Caco-2 (cell line): ENCODE results near the gene CHML. TPM values are rescaled to one million over a fixed set of nuclear protein-coding genes. Genes with fewer than 3 reads are reported as not detected.

ENCODE experiments used
- BruUV-seq: library from RNA; stranded (reverse); fragments of 400-500 nt; replicated peaks from 2 replicates; lab custom pipeline; 2021; lab: Mats Ljungman, UMichigan
- CTCF ChIA-PET: fragments of 300-600 bp; sonication (Branson Sonifier 250); formaldehyde crosslinking; loops from one replicate; lab custom pipeline; 2022; ENCODE audit warnings: antibody characterized with exemption; lab: Charles Lee
- POLR2A ChIA-PET: fragments of 300-600 bp; sonication (Branson Sonifier 250); formaldehyde crosslinking; loops from one replicate; lab custom pipeline; 2022; ENCODE audit warnings: antibody characterized with exemption; lab: Charles Lee
- DNase-seq, 2 experiments: peaks; one replicate each; pipeline versions ENCODE4 v3.0.0 to v3.0.0-alpha.2; 2020 to 2022
- H3K27me3 ChIP-seq: replicated peaks from 2 replicates; pipeline ENCODE4 v1.6.0; 2011; ENCODE audit warnings: low read length; ENCODE audit not compliant: control insufficient read depth, insufficient read depth
- H3K36me3 ChIP-seq: 2 replicates; pipeline ENCODE4 v1.5.1; 2011; ENCODE audit warnings: low read length; ENCODE audit not compliant: control insufficient read depth, insufficient read depth
- H3K4me1 ChIP-seq: fragments of 250-450 bp; sonication (Bioruptor Pico); 2 replicates; pipeline ENCODE4 v1.5.1; 2020; ENCODE audit warnings: mild to moderate bottlenecking
- H3K4me3 ChIP-seq: 2 replicates; pipeline ENCODE4 v1.5.1; 2011; ENCODE audit warnings: low read depth, mild to moderate bottlenecking, control low read depth, low read length
- H3K9me3 ChIP-seq: fragments of 250-450 bp; sonication (Bioruptor Pico); 2 replicates; pipeline ENCODE4 v1.5.1; 2020; ENCODE audit warnings: mild to moderate bottlenecking, moderate library complexity
- H3K27ac Mint-ChIP-seq: one replicate; pipeline ENCODE4 v1.8.0; 2022; ENCODE audit warnings: mixed read lengths; ENCODE audit not compliant: unreplicated experiment
- H3K27me3 Mint-ChIP-seq: one replicate; pipeline ENCODE4 v1.8.0; 2022; ENCODE audit warnings: mixed read lengths; ENCODE audit not compliant: insufficient read depth, unreplicated experiment
- H3K36me3 Mint-ChIP-seq: one replicate; pipeline ENCODE4 v1.8.0; 2022; ENCODE audit warnings: mild to moderate bottlenecking, mixed read lengths; ENCODE audit not compliant: insufficient read depth, unreplicated experiment
- H3K4me1 Mint-ChIP-seq: one replicate; pipeline ENCODE4 v1.8.0; 2022; ENCODE audit warnings: low read depth, mixed read lengths; ENCODE audit not compliant: unreplicated experiment
- H3K4me3 Mint-ChIP-seq: one replicate; pipeline ENCODE4 v1.8.0; 2022; ENCODE audit warnings: mild to moderate bottlenecking, moderate library complexity, mixed read lengths; ENCODE audit not compliant: unreplicated experiment
- H3K9me3 Mint-ChIP-seq: one replicate; pipeline ENCODE4 v1.8.0; 2022; ENCODE audit warnings: mixed read lengths; ENCODE audit not compliant: unreplicated experiment
- intact Hi-C: fragments of 100-400 bp; cut with micrococcal nuclease; formaldehyde crosslinking; loops from one replicate; pipeline ENCODE4 v1.10.0; 2022; ENCODE audit not compliant: unreplicated experiment
- total RNA-seq: library from RNA; stranded (reverse); gene quantifications from 2 replicates; pipeline ENCODE4 v1.2.3, GENCODE V29; 2022
- TF ChIP-seq, protein P1 (sequence below), 2 experiments: fragments of 200-600 bp in 1 of 2; IDR thresholded peaks; 1 replicate in 1 of 2; 2 replicates in 1 of 2; pipeline versions ENCODE4 v1.5.1 to v1.8.0; 2011 to 2022; ENCODE audit warnings: antibody characterized with exemption in 1 of 2, control low read depth in 1 of 2, inconsistent platforms in 1 of 2, low read depth in 1 of 2, low read length in 1 of 2, mild to moderate bottlenecking in 1 of 2, moderate library complexity in 1 of 2; ENCODE audit not compliant: insufficient read depth in 1 of 2, severe bottlenecking in 1 of 2, unreplicated experiment in 1 of 2

Gene CHML
- total RNA-seq, 1 experiment from 2014 or later = 29.2 TPM

DNA sequence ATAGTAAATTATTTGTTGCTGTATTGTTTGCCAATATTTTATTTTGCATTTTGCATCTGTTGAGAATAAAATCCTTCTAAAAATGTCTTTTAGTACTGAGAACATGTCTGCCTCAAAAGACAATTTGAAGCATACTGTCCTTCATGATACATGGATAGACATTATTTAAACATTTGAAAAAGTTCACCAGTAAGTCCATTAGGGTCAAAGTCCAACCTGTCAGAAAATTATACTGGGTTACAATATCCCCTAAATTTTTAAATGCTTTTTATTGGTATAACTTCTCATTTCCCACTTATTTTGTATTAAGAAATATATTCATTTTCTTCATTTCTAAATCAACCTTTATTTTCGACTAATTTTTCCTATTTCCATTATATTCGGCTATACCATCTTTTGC, 9.3 kb downstream of the CHML start:
- Histone ChIP-seq H3K4me3 (no peak overlapping the region), H3K9me3 (peaks cover 3% of the 10 kb centered on the region; the same call in 1 of the 2 replicates), H3K4me1 (peaks cover 17% of the 10 kb centered on the region), H3K36me3 (peaks cover 1% of the 10 kb centered on the region; the same call in 1 of the 2 replicates), H3K27me3 (no peaks in the 10 kb centered on the region)
- Mint-ChIP-seq H3K27me3 (no peaks in the 10 kb centered on the region), H3K4me3 (no peak overlapping the region), H3K27ac (no peak overlapping the region), H3K36me3 (peaks cover 34% of the 10 kb centered on the region), H3K9me3 (peaks cover 10% of the 10 kb centered on the region), H3K4me1 (peaks cover 18% of the 10 kb centered on the region)
- POLR2A ChIA-PET = no interaction called here
- BruUV-seq = no TSS peak
- no peak for DNase-seq
- CTCF ChIA-PET = no interaction called here
- intact Hi-C loops = no loop called here
- TF ChIP-seq, protein P1, sequence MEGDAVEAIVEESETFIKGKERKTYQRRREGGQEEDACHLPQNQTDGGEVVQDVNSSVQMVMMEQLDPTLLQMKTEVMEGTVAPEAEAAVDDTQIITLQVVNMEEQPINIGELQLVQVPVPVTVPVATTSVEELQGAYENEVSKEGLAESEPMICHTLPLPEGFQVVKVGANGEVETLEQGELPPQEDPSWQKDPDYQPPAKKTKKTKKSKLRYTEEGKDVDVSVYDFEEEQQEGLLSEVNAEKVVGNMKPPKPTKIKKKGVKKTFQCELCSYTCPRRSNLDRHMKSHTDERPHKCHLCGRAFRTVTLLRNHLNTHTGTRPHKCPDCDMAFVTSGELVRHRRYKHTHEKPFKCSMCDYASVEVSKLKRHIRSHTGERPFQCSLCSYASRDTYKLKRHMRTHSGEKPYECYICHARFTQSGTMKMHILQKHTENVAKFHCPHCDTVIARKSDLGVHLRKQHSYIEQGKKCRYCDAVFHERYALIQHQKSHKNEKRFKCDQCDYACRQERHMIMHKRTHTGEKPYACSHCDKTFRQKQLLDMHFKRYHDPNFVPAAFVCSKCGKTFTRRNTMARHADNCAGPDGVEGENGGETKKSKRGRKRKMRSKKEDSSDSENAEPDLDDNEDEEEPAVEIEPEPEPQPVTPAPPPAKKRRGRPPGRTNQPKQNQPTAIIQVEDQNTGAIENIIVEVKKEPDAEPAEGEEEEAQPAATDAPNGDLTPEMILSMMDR (IDR thresholded peaks at IDR 0.05; ENCODE audit: insufficient read depth in 1 of 2, low read depth in 1 of 2, low read length in 1 of 2, severe bottlenecking in 1 of 2, unreplicated experiment in 1 of 2) = no peak

DNA sequence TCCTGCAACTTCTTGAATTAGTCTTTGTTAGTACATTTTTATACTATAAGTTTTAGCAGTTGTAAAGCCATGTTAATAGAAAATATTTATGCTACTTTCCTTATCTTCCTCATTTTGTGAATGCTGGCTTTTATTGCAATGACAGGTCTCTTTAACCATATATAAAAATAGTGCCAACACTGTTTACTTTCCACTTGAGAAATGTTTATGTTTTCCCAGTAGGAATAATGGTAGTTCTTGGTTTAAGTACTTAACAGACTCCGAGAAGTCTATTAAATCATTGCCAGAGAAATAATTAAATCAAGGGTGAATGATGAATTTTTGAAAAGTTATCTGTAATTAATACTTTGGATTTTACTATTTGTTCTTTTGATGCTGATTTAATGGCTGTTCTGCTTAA, 9.7 kb downstream of the CHML start:
- ChIA-PET POLR2A (no interaction called here), CTCF (no interaction called here)
- intact Hi-C loops = no loop called here
- TF ChIP-seq, protein P1 (IDR thresholded peaks at IDR 0.05; ENCODE audit: insufficient read depth in 1 of 2, low read depth in 1 of 2, low read length in 1 of 2, severe bottlenecking in 1 of 2, unreplicated experiment in 1 of 2) = no peak
- Histone ChIP-seq H3K36me3 (peaks cover 1% of the 10 kb centered on the region; the same call in 1 of the 2 replicates), H3K9me3 (peaks cover 3% of the 10 kb centered on the region; the same call in 1 of the 2 replicates), H3K4me3 (no peak overlapping the region), H3K27me3 (no peaks in the 10 kb centered on the region), H3K4me1 (peaks cover 13% of the 10 kb centered on the region)
- H3K27ac Mint-ChIP-seq = no peak overlapping the region
- H3K36me3 Mint-ChIP-seq = peaks cover 31% of the 10 kb centered on the region
- DNase-seq = no peak
- BruUV-seq = no TSS peak
- no peaks in the 10 kb centered on the region for H3K27me3 Mint-ChIP-seq
- H3K4me1 Mint-ChIP-seq = peaks cover 17% of the 10 kb centered on the region
- H3K9me3 Mint-ChIP-seq = peaks cover 9% of the 10 kb centered on the region
- H3K4me3 Mint-ChIP-seq = no peak overlapping the region

DNA sequence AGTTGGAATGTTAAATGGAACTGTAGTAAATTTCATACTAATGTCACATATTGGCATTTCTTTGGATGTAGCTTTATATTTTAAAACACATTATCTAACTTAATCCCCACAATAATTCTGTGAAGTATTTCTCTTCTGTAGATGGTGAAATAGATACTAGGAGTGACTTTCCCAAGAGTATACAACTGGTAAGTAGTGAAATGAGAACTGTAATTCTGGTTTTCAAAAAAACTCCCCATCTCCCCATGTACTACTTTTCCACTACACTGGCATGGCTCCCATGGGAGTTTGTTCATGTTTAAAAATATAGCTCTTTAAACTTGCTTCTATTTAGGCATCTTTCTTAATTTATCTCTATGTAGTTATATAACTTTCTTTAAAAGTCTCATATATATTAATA, 10.2 kb downstream of the CHML start:
- Histone ChIP-seq H3K27me3 (no peaks in the 10 kb centered on the region), H3K4me3 (no peak overlapping the region), H3K4me1 (peaks cover 8% of the 10 kb centered on the region), H3K36me3 (peaks cover 1% of the 10 kb centered on the region; the same call in 1 of the 2 replicates), H3K9me3 (peaks cover 2% of the 10 kb centered on the region; the same call in 1 of the 2 replicates)
- ChIA-PET CTCF (no interaction called here), POLR2A (no interaction called here)
- Mint-ChIP-seq H3K4me3 (no peak overlapping the region), H3K36me3 (peaks cover 26% of the 10 kb centered on the region), H3K4me1 (peaks cover 12% of the 10 kb centered on the region), H3K27ac (no peak overlapping the region), H3K27me3 (no peaks in the 10 kb centered on the region), H3K9me3 (peaks cover 5% of the 10 kb centered on the region)
- intact Hi-C loops = no loop called here
- DNase-seq = no peak
- TF ChIP-seq, protein P1 (IDR thresholded peaks at IDR 0.05; ENCODE audit: insufficient read depth in 1 of 2, low read depth in 1 of 2, low read length in 1 of 2, severe bottlenecking in 1 of 2, unreplicated experiment in 1 of 2) = no peak
- BruUV-seq = no TSS peak
